Neural progenitor cell (in vitro differentiated cells): ENCODE measurements around the gene GJA4.

ENCODE experiments used
- CTCF ChIP-seq: fragments of 200-600 bp; sonication (generic); IDR thresholded peaks from 2 replicates; pipeline ENCODE4 v1.5.1; 2017; ENCODE audit warnings: antibody characterized with exemption, mild to moderate bottlenecking
- EZH2phosphoT487 ChIP-seq: fragments of 200-600 bp; sonication (generic); IDR thresholded peaks from 2 replicates; pipeline ENCODE4 v1.6.1; 2017; ENCODE audit warnings: antibody characterized with exemption

- TF ChIP-seq CTCF (no peak), EZH2phosphoT487 (no peak)
Observed at GRCh38 chr1:34795916-34796315, 3.1 kb downstream of the GJA4 start.
